GM12878 (cell line): Measurements from ENCODE around the gene ING4.

Source experiments
- CEBPB ChIP-seq, 2 experiments: fragments of 150-350 bp in 1 of 2; IDR thresholded peaks; 2 replicates each; pipeline ENCODE4 v1.6.1; 2012 to 2014; ENCODE audit warnings: low read depth in 2 of 2, low read length in 2 of 2, borderline replicate concordance in 1 of 2, inconsistent platforms in 1 of 2
- EGR1 ChIP-seq, 2 experiments: IDR thresholded peaks; 1 replicate in 1 of 2; 2 replicates in 1 of 2; pipeline ENCODE4 v1.6.1; 2011 to 2012; ENCODE audit warnings: low read depth in 2 of 2, low read length in 2 of 2, borderline replicate concordance in 1 of 2, mild to moderate bottlenecking in 1 of 2, moderate library complexity in 1 of 2
- PRDM15 ChIP-seq: fragments of 450-650 bp; formaldehyde crosslinking; IDR thresholded peaks from 2 replicates; pipeline ENCODE4 v1.4.0; 2020; ENCODE audit warnings: mild to moderate bottlenecking, moderate library complexity
- RFX5 ChIP-seq: IDR thresholded peaks from 2 replicates; pipeline ENCODE4 v1.6.1; 2011; ENCODE audit warnings: low read depth, low read length, improper control_type of control experiment
- SIX5 ChIP-seq: IDR thresholded peaks from 2 replicates; pipeline ENCODE4 v1.6.1; 2011; ENCODE audit warnings: mild to moderate bottlenecking, low read depth, low read length, moderate library complexity; ENCODE audit not compliant: severe bottlenecking
- TF ChIP-seq, protein P1 (sequence below), 3 experiments: IDR thresholded peaks in 2 of 3; conservative IDR thresholded peaks in 1 of 3; 2 replicates each; pipeline ENCODE4 v1.5.1; 2011; ENCODE audit warnings: low read depth in 3 of 3, low read length in 3 of 3, mild to moderate bottlenecking in 3 of 3, control low read depth in 2 of 3, moderate library complexity in 2 of 3, inconsistent platforms in 1 of 3, mixed read lengths in 1 of 3; ENCODE audit not compliant: control insufficient read depth in 2 of 3, insufficient read depth in 1 of 3; ENCODE audit errors: extremely low read depth in 1 of 3
- TF ChIP-seq, protein P2 (sequence below): IDR thresholded peaks from 2 replicates; pipeline ENCODE4 v1.6.1; 2012; ENCODE audit warnings: low read depth, low read length, improper control_type of control experiment
- TF ChIP-seq, protein P3 (sequence below): fragments of 450-650 bp; IDR thresholded peaks from 2 replicates; pipeline ENCODE4 v1.6.1; 2018; ENCODE audit warnings: mild to moderate bottlenecking, low read depth, moderate library complexity; ENCODE audit not compliant: partially characterized antibody

DNA sequence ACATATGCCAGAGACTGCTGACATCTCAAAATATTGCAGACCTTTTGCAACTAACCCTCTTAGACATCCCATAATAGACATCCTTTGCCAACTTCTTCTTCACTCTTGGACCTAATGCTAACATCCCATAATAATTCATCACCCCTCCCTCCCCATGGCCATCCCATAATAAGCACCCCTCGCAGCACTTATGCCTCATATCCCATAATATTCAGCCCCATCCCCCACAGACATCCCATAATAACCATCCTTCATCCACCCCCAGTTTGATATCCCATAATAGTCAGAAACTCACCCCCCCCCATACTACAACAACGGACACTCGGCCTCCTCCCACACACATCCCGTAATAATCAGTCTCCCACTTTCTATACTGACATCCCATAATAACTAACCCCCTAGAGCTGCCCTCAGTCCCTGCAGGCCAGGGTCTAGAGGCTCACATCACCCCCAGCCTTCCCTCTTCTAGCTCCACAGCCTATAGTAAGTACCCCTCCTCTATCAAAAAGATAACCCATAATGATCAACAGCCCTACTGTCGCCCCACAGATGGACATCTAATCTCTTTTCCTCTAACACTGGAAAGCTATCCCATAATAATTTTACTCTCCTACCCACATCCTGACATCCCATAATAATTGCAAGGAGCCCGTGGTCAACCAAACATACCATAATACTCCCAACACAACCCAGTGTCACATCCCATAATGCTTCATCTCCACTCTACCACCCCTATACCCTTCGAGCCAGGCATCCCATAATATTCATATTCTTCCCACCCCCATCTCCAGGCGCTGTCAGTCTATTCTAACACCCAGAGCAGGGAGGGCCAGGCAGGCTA lies 54.9 kb downstream of the ING4 start:
- no peak for TF ChIP-seq CEBPB (IDR thresholded peaks at IDR 0.05; ENCODE audit: borderline replicate concordance in 1 of 2, low read depth in 2 of 2, low read length in 2 of 2)
- TF ChIP-seq, protein P1, sequence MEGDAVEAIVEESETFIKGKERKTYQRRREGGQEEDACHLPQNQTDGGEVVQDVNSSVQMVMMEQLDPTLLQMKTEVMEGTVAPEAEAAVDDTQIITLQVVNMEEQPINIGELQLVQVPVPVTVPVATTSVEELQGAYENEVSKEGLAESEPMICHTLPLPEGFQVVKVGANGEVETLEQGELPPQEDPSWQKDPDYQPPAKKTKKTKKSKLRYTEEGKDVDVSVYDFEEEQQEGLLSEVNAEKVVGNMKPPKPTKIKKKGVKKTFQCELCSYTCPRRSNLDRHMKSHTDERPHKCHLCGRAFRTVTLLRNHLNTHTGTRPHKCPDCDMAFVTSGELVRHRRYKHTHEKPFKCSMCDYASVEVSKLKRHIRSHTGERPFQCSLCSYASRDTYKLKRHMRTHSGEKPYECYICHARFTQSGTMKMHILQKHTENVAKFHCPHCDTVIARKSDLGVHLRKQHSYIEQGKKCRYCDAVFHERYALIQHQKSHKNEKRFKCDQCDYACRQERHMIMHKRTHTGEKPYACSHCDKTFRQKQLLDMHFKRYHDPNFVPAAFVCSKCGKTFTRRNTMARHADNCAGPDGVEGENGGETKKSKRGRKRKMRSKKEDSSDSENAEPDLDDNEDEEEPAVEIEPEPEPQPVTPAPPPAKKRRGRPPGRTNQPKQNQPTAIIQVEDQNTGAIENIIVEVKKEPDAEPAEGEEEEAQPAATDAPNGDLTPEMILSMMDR (IDR thresholded peaks at IDR 0.05 in 2 of 3, conservative IDR thresholded peaks at IDR 0.05 in 1 of 3; ENCODE audit: control insufficient read depth in 2 of 3, extremely low read depth in 1 of 3, insufficient read depth in 1 of 3, low read depth in 3 of 3, low read length in 3 of 3) = no peak
- TF ChIP-seq, protein P2, sequence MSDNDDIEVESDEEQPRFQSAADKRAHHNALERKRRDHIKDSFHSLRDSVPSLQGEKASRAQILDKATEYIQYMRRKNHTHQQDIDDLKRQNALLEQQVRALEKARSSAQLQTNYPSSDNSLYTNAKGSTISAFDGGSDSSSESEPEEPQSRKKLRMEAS = no peak
- peak in 1 of 2 experiments; percentile 72; a peak in 2 of 3 replicates for TF ChIP-seq EGR1 (IDR thresholded peaks at IDR 0.05; ENCODE audit: borderline replicate concordance in 1 of 2, low read depth in 2 of 2, low read length in 2 of 2)
- TF ChIP-seq RFX5 = no peak
- peak; percentile 7; the same call in 1 of the 2 replicates for TF ChIP-seq PRDM15 (CRISPR knock-in tag)
- no peak for TF ChIP-seq SIX5
- TF ChIP-seq, protein P3, sequence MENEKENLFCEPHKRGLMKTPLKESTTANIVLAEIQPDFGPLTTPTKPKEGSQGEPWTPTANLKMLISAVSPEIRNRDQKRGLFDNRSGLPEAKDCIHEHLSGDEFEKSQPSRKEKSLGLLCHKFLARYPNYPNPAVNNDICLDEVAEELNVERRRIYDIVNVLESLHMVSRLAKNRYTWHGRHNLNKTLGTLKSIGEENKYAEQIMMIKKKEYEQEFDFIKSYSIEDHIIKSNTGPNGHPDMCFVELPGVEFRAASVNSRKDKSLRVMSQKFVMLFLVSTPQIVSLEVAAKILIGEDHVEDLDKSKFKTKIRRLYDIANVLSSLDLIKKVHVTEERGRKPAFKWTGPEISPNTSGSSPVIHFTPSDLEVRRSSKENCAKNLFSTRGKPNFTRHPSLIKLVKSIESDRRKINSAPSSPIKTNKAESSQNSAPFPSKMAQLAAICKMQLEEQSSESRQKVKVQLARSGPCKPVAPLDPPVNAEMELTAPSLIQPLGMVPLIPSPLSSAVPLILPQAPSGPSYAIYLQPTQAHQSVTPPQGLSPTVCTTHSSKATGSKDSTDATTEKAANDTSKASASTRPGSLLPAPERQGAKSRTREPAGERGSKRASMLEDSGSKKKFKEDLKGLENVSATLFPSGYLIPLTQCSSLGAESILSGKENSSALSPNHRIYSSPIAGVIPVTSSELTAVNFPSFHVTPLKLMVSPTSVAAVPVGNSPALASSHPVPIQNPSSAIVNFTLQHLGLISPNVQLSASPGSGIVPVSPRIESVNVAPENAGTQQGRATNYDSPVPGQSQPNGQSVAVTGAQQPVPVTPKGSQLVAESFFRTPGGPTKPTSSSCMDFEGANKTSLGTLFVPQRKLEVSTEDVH = no peak
